Mammary epithelial cell (primary cell): Measurements from ENCODE around the gene FEM1B.

ENCODE experiments used
- EZH2 ChIP-seq: IDR thresholded peaks from 2 replicates; pipeline ENCODE4 v1.6.1; 2012; ENCODE audit warnings: low read length, inconsistent platforms, borderline replicate concordance
- TF ChIP-seq, protein P1 (sequence below), 2 donors: IDR thresholded peaks in 1 of 2; conservative IDR thresholded peaks in 1 of 2; 2 replicates each; pipeline ENCODE4 v1.5.1; 2011 to 2012; ENCODE audit warnings: inconsistent platforms in 2 of 2, low read length in 2 of 2, mild to moderate bottlenecking in 2 of 2, control low read depth in 1 of 2, low read depth in 1 of 2; ENCODE audit not compliant: insufficient read depth in 1 of 2; ENCODE audit errors: extremely low read depth in 1 of 2

GRCh38 chr15:68277603-68278344, at the start of gene FEM1B:
- TF ChIP-seq, protein P1, sequence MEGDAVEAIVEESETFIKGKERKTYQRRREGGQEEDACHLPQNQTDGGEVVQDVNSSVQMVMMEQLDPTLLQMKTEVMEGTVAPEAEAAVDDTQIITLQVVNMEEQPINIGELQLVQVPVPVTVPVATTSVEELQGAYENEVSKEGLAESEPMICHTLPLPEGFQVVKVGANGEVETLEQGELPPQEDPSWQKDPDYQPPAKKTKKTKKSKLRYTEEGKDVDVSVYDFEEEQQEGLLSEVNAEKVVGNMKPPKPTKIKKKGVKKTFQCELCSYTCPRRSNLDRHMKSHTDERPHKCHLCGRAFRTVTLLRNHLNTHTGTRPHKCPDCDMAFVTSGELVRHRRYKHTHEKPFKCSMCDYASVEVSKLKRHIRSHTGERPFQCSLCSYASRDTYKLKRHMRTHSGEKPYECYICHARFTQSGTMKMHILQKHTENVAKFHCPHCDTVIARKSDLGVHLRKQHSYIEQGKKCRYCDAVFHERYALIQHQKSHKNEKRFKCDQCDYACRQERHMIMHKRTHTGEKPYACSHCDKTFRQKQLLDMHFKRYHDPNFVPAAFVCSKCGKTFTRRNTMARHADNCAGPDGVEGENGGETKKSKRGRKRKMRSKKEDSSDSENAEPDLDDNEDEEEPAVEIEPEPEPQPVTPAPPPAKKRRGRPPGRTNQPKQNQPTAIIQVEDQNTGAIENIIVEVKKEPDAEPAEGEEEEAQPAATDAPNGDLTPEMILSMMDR (conservative IDR thresholded peaks at IDR 0.05 in 1 of 2, IDR thresholded peaks at IDR 0.05 in 1 of 2; ENCODE audit: extremely low read depth in 1 of 2, insufficient read depth in 1 of 2, low read depth in 1 of 2, low read length in 2 of 2), result no peak
- no peak for TF ChIP-seq EZH2
